IMR-90 (cell line): ENCODE results near the gene PLCL1. TPM values are rescaled to one million over a fixed set of nuclear protein-coding genes. Genes with fewer than 3 reads are reported as not detected.

Source experiments
- ATAC-seq: fragments of 200-7000 bp; cut with Tn5 transposase; 2 replicates; pipeline ENCODE4 v1.9.1; 2020; ENCODE audit warnings: low read depth, mild to moderate bottlenecking, moderate library complexity
- BruUV-seq: library from RNA; stranded (reverse); fragments of 400-500 nt; replicated peaks from 2 replicates; lab custom pipeline; 2021; lab: Mats Ljungman, UMichigan
- CTCF ChIA-PET: fragments of 300-600 bp; formaldehyde crosslinking; extraction: SDS; loops from one replicate; lab custom pipeline; 2021; ENCODE audit warnings: antibody characterized with exemption; lab: Yijun Ruan, JAX
- POLR2A ChIA-PET: fragments of 300-600 bp; sonication (Branson Sonifier 250); formaldehyde crosslinking; loops from one replicate; lab custom pipeline; 2022; ENCODE audit warnings: antibody characterized with exemption; ENCODE audit not compliant: unreplicated experiment; lab: Charles Lee
- DNase-seq: peaks from one replicate; pipeline ENCODE4 v3.0.0; 2013
- H2AFZ ChIP-seq: replicated peaks from 2 replicates; pipeline ENCODE3; 2013; ENCODE audit warnings: low read length, mild to moderate bottlenecking; ENCODE audit not compliant: poor library complexity
- H2AK5ac ChIP-seq: 2 replicates; pipeline ENCODE4 v1.6.1; 2013; ENCODE audit warnings: low read depth, low read length, inconsistent platforms
- H2AK9ac ChIP-seq: replicated peaks from 2 replicates; pipeline ENCODE3; 2013; ENCODE audit warnings: mild to moderate bottlenecking, low read depth, low read length, moderate library complexity; ENCODE audit not compliant: poor library complexity
- H2BK120ac ChIP-seq: 2 replicates; pipeline ENCODE4 v1.6.1; 2013; ENCODE audit warnings: low read depth, low read length, inconsistent platforms
- H2BK15ac ChIP-seq: 3 replicates; pipeline ENCODE4 v1.6.1; 2013; ENCODE audit warnings: low read depth, low read length, inconsistent platforms
- H2BK20ac ChIP-seq: 2 replicates; pipeline ENCODE4 v1.6.1; 2013; ENCODE audit warnings: low read depth, mild to moderate bottlenecking, inconsistent platforms, low read length, moderate library complexity
- H2BK5ac ChIP-seq: 2 replicates; pipeline ENCODE4 v1.6.1; 2013; ENCODE audit warnings: mild to moderate bottlenecking, low read depth, low read length, inconsistent platforms; ENCODE audit not compliant: poor library complexity, severe bottlenecking
- H3K14ac ChIP-seq: replicated peaks from 2 replicates; pipeline ENCODE4 v1.6.1; 2013; ENCODE audit warnings: low read depth, low read length, inconsistent platforms
- H3K18ac ChIP-seq: 2 replicates; pipeline ENCODE4 v1.6.1; 2013; ENCODE audit warnings: low read depth, low read length, control low read depth
- H3K23ac ChIP-seq: 2 replicates; pipeline ENCODE4 v1.6.1; 2013; ENCODE audit warnings: low read depth, low read length, inconsistent platforms
- H3K27ac ChIP-seq: 2 replicates; pipeline ENCODE4 v1.5.1; 2013; ENCODE audit warnings: mild to moderate bottlenecking, control low read depth, low read length; ENCODE audit not compliant: insufficient read depth
- H3K27me3 ChIP-seq: 2 replicates; pipeline ENCODE4 v1.6.1; 2013; ENCODE audit warnings: low read length; ENCODE audit not compliant: control insufficient read depth, insufficient read depth
- H3K36me3 ChIP-seq: 2 replicates; pipeline ENCODE4 v1.6.1; 2013; ENCODE audit warnings: low read length, mixed read lengths; ENCODE audit not compliant: control insufficient read depth, insufficient read depth
- H3K4ac ChIP-seq: 2 replicates; pipeline ENCODE4 v1.6.1; 2013; ENCODE audit warnings: low read depth, low read length, inconsistent platforms
- H3K4me1 ChIP-seq: 2 replicates; pipeline ENCODE4 v1.6.1; 2013; ENCODE audit warnings: low read length, mixed read lengths; ENCODE audit not compliant: control insufficient read depth, insufficient read depth
- H3K4me2 ChIP-seq: 2 replicates; pipeline ENCODE4 v1.6.1; 2013; ENCODE audit warnings: low read depth, mild to moderate bottlenecking, control low read depth, low read length, moderate library complexity
- H3K4me3 ChIP-seq: 2 replicates; pipeline ENCODE4 v1.5.1; 2013; ENCODE audit warnings: low read depth, mild to moderate bottlenecking, control low read depth, low read length, moderate library complexity; ENCODE audit not compliant: insufficient read depth
- H3K56ac ChIP-seq: 2 replicates; pipeline ENCODE4 v1.6.1; 2013; ENCODE audit warnings: low read length, inconsistent platforms; ENCODE audit not compliant: insufficient read depth; ENCODE audit errors: extremely low read depth
- H3K79me1 ChIP-seq, 2 experiments: 2 replicates each; pipeline ENCODE4 v1.6.1; 2013; ENCODE audit warnings: low read length in 2 of 2, inconsistent platforms in 1 of 2, low read depth in 1 of 2
- H3K9ac ChIP-seq: 2 replicates; pipeline ENCODE4 v1.6.1; 2013; ENCODE audit warnings: low read depth, low read length, control low read depth
- H3K9me1 ChIP-seq: 2 replicates; pipeline ENCODE4 v1.6.1; 2013; ENCODE audit warnings: low read length, inconsistent platforms; ENCODE audit not compliant: insufficient read depth
- H3K9me3 ChIP-seq: 2 replicates; pipeline ENCODE4 v1.6.1; 2013; ENCODE audit warnings: low read length; ENCODE audit not compliant: control insufficient read depth, insufficient read depth
- H4K20me1 ChIP-seq: 2 replicates; pipeline ENCODE4 v1.6.1; 2013; ENCODE audit warnings: low read length, inconsistent platforms; ENCODE audit not compliant: insufficient read depth
- H4K5ac ChIP-seq: 2 replicates; pipeline ENCODE4 v1.6.1; 2013; ENCODE audit warnings: mild to moderate bottlenecking, low read depth, low read length, control low read depth
- H4K8ac ChIP-seq, 2 experiments: 2 replicates each; pipeline ENCODE4 v1.6.1; 2013; ENCODE audit warnings: low read depth in 2 of 2, low read length in 2 of 2, control low read depth in 1 of 2, inconsistent platforms in 1 of 2
- H4K91ac ChIP-seq: 2 replicates; pipeline ENCODE4 v1.6.1; 2013; ENCODE audit warnings: low read depth, low read length, inconsistent platforms; ENCODE audit not compliant: insufficient read depth
- BHLHE40 ChIP-seq: fragments of 150-350 bp; IDR thresholded peaks from 2 replicates; pipeline ENCODE4 v1.6.1; 2016; ENCODE audit warnings: mild to moderate bottlenecking, low read depth, low read length
- CEBPB ChIP-seq: IDR thresholded peaks from 2 replicates; pipeline ENCODE4 v1.6.1; 2012; ENCODE audit warnings: low read depth, low read length, improper control_type of control experiment
- CHD1 ChIP-seq: IDR thresholded peaks from 2 replicates; pipeline ENCODE4 v1.6.1; 2012; ENCODE audit warnings: low read depth, low read length, improper control_type of control experiment
- FOS ChIP-seq: fragments of 150-350 bp; IDR thresholded peaks from 2 replicates; pipeline ENCODE4 v1.6.1; 2016; ENCODE audit warnings: low read depth, low read length
- MAFK ChIP-seq: IDR thresholded peaks from 2 replicates; pipeline ENCODE4 v1.6.1; 2012; ENCODE audit warnings: low read depth, low read length, improper control_type of control experiment
- MAZ ChIP-seq: IDR thresholded peaks from 2 replicates; pipeline ENCODE4 v1.6.1; 2012; ENCODE audit warnings: low read depth, mild to moderate bottlenecking, low read length, improper control_type of control experiment, moderate library complexity, borderline replicate concordance
- MXI1 ChIP-seq: IDR thresholded peaks from 2 replicates; pipeline ENCODE4 v1.6.1; 2012; ENCODE audit warnings: low read depth, mild to moderate bottlenecking, low read length, moderate library complexity, borderline replicate concordance
- NFE2L2 ChIP-seq: fragments of 150-350 bp; IDR thresholded peaks from 2 replicates; pipeline ENCODE4 v1.6.1; 2016; ENCODE audit warnings: low read depth, mild to moderate bottlenecking, low read length
- POLR2A ChIP-seq: IDR thresholded peaks from 2 replicates; pipeline ENCODE4 v1.6.1; 2012; ENCODE audit warnings: mild to moderate bottlenecking, low read depth, low read length
- RAD21 ChIP-seq: IDR thresholded peaks from 2 replicates; pipeline ENCODE4 v1.6.1; 2012; ENCODE audit warnings: low read length, improper control_type of control experiment
- RCOR1 ChIP-seq: IDR thresholded peaks from 2 replicates; pipeline ENCODE4 v1.6.1; 2012; ENCODE audit warnings: mild to moderate bottlenecking, low read length, improper control_type of control experiment; ENCODE audit not compliant: insufficient replicate concordance
- RFX5 ChIP-seq: IDR thresholded peaks from 2 replicates; pipeline ENCODE4 v1.8.0; 2012; ENCODE audit warnings: low read depth, mild to moderate bottlenecking, low read length, moderate library complexity
- SMC3 ChIP-seq: fragments of 150-350 bp; IDR thresholded peaks from 2 replicates; pipeline ENCODE4 v1.6.1; 2016; ENCODE audit warnings: low read depth, mild to moderate bottlenecking, antibody characterized with exemption, low read length, moderate library complexity
- USF2 ChIP-seq: fragments of 150-350 bp; IDR thresholded peaks from 2 replicates; pipeline ENCODE4 v1.6.1; 2017; ENCODE audit warnings: mild to moderate bottlenecking, antibody characterized with exemption, low read length, low read depth
- WGBS, 2 experiments: methylation state at CpG; one replicate each; pipeline versions ENCODE4 v1.1.5 to v1.1.7; 2013; ENCODE audit warnings: missing lambda C conversion rate in 2 of 2; ENCODE audit not compliant: insufficient read length in 1 of 2; ENCODE audit errors: extremely low coverage in 2 of 2; 5-methylcytosine and 5-hydroxymethylcytosine counted together
- dilution Hi-C: fragments of 300-500 bp; cut with HindIII; formaldehyde crosslinking; loops from one replicate; pipeline ENCODE4 v1.14.3; 2018; ENCODE audit warnings: low sequenced_read_pairs; ENCODE audit not compliant: unreplicated experiment
- in situ Hi-C: fragments of 300-500 bp; cut with MboI; formaldehyde crosslinking; loops from 3 replicates; pipeline ENCODE4 v1.14.3; 2019; ENCODE audit warnings: low sequenced_read_pairs, inconsistent platforms, mixed read lengths
- intact Hi-C: fragments of 100-400 bp; cut with micrococcal nuclease; formaldehyde crosslinking; loops from 2 replicates; pipeline ENCODE4 v1.10.0; 2022
- polyA plus RNA-seq, 3 experiments: library from polyadenylated mRNA; depleted of rRNA; stranded (reverse); fragments of >200 nt; gene quantifications; 2 replicates each; pipeline ENCODE4 v1.2.3, GENCODE V29; 2012; ENCODE audit warnings: low replicate concordance in 1 of 3
- total RNA-seq: library from RNA; depleted of rRNA; stranded (reverse); fragments of >200 nt; gene quantifications from 2 replicates; pipeline ENCODE4 v1.2.3, GENCODE V29; 2012
- TF ChIP-seq, protein P1 (sequence below): fragments of 150-350 bp; IDR thresholded peaks from 2 replicates; pipeline ENCODE4 v1.6.1; 2016; ENCODE audit warnings: low read depth, mild to moderate bottlenecking, low read length, moderate library complexity, borderline replicate concordance
- TF ChIP-seq, protein P2 (sequence below): conservative IDR thresholded peaks from 2 replicates; pipeline ENCODE4 v1.5.1; 2012; ENCODE audit warnings: mild to moderate bottlenecking, low read depth, low read length, improper control_type of control experiment

PLCL1 gene
- total and polyA plus RNA-seq, 2 of the 4 experiments (the other 2 are of a cell fraction) = 0.14 to 0.18 TPM

DNA sequence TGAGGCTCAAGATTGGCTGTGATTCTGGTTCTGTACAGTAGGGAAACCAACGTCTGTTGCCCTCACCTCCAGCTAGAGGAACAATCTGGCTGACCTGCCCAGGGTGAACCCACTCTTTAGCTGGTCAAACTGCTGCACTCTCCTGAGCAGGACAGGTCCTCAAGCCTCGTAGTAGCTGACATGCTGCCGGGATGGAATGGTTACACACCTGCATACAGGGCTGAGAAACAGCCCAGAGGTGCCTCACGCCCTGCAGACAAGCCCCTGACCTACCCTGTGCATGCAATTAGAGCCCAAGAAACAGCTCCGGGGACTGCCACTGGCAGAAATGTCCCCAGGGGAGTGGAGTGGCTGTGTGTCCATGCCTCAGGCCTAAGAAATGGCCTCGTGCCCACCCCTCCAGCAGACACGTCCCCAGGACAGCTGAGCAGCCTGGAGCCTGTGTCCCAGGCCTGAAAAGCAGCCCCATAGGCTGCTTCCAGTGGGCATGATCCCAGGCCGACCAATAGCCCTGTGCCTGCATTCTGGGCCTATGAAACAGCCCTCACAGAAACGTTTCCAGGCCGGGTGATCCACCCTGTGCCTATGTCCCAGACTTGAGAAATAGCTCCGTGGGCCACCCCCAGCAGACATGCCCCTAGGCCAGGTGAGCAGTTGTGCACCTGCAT lies 44.6 kb upstream of the PLCL1 start:
- peaks cover 5% of the 10 kb centered on the region for H3K9me3 ChIP-seq
- no peak overlapping the region for H3K14ac ChIP-seq
- CTCF ChIA-PET = no interaction called here
- no peak overlapping the region for H3K56ac ChIP-seq
- H3K9me1 ChIP-seq = no peaks in the 10 kb centered on the region
- no peak overlapping the region for H3K9ac ChIP-seq
- no peak overlapping the region for H2BK120ac ChIP-seq
- H3K27me3 ChIP-seq = no peaks in the 10 kb centered on the region
- no peaks in the 10 kb centered on the region for H3K79me1 ChIP-seq
- H3K27ac ChIP-seq = no peak overlapping the region
- no peak overlapping the region for H4K5ac ChIP-seq
- H3K36me3 ChIP-seq = no peaks in the 10 kb centered on the region
- ATAC-seq (no peak), DNase-seq (no peak)
- dilution Hi-C loops (no loop called here), in situ Hi-C loops (no loop called here), intact Hi-C loops (no loop called here)
- no peak overlapping the region for H3K4ac ChIP-seq
- no peak overlapping the region for H2BK20ac ChIP-seq
- no peak overlapping the region for H3K4me3 ChIP-seq
- H3K18ac ChIP-seq = no peak overlapping the region
- no peak overlapping the region for H4K8ac ChIP-seq
- H3K4me2 ChIP-seq = no peak overlapping the region
- H4K20me1 ChIP-seq = no peaks in the 10 kb centered on the region
- TF ChIP-seq CHD1 = no peak
- TF ChIP-seq SMC3 = no peak
- no peak for TF ChIP-seq NFE2L2
- TF ChIP-seq MAZ = no peak
- TF ChIP-seq, protein P1, sequence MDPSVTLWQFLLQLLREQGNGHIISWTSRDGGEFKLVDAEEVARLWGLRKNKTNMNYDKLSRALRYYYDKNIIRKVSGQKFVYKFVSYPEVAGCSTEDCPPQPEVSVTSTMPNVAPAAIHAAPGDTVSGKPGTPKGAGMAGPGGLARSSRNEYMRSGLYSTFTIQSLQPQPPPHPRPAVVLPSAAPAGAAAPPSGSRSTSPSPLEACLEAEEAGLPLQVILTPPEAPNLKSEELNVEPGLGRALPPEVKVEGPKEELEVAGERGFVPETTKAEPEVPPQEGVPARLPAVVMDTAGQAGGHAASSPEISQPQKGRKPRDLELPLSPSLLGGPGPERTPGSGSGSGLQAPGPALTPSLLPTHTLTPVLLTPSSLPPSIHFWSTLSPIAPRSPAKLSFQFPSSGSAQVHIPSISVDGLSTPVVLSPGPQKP = no peak
- TF ChIP-seq USF2 = no peak
- TF ChIP-seq, protein P2, sequence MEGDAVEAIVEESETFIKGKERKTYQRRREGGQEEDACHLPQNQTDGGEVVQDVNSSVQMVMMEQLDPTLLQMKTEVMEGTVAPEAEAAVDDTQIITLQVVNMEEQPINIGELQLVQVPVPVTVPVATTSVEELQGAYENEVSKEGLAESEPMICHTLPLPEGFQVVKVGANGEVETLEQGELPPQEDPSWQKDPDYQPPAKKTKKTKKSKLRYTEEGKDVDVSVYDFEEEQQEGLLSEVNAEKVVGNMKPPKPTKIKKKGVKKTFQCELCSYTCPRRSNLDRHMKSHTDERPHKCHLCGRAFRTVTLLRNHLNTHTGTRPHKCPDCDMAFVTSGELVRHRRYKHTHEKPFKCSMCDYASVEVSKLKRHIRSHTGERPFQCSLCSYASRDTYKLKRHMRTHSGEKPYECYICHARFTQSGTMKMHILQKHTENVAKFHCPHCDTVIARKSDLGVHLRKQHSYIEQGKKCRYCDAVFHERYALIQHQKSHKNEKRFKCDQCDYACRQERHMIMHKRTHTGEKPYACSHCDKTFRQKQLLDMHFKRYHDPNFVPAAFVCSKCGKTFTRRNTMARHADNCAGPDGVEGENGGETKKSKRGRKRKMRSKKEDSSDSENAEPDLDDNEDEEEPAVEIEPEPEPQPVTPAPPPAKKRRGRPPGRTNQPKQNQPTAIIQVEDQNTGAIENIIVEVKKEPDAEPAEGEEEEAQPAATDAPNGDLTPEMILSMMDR = no peak
- TF ChIP-seq POLR2A = no peak
- TF ChIP-seq MAFK = no peak
- TF ChIP-seq RFX5 = no peak
- no peak for TF ChIP-seq MXI1
- TF ChIP-seq FOS = no peak
- no peak for TF ChIP-seq CEBPB
- TF ChIP-seq BHLHE40 = no peak
- no peak for TF ChIP-seq RAD21
- no peak for TF ChIP-seq RCOR1
- no peak overlapping the region for H2AFZ ChIP-seq
- H3K4me1 ChIP-seq = no peaks in the 10 kb centered on the region
- WGBS, 2 experiments = 24% methylated on average over 4 of the region's 11 CpGs; no CpG with 5 or more reads in 1 of the 2 experiments
- POLR2A ChIA-PET = no interaction called here
- H2AK9ac ChIP-seq = no peak overlapping the region
- no peak overlapping the region for H4K91ac ChIP-seq
- BruUV-seq = no TSS peak
- no peak overlapping the region for H2AK5ac ChIP-seq
- H2BK5ac ChIP-seq = no peak overlapping the region
- no peak overlapping the region for H2BK15ac ChIP-seq
- no peak overlapping the region for H3K23ac ChIP-seq
